ENCODE results near the gene TPSG1.
A peak's percentile ranks its signal among the peaks of the same experiment; 100 is the strongest.
"Not testable (repeated sequence)": the region's sequence is repeated elsewhere in the genome, so short reads cannot be mapped to it uniquely, and the experiment has no call there.

The TPSG1 gene

DNA sequence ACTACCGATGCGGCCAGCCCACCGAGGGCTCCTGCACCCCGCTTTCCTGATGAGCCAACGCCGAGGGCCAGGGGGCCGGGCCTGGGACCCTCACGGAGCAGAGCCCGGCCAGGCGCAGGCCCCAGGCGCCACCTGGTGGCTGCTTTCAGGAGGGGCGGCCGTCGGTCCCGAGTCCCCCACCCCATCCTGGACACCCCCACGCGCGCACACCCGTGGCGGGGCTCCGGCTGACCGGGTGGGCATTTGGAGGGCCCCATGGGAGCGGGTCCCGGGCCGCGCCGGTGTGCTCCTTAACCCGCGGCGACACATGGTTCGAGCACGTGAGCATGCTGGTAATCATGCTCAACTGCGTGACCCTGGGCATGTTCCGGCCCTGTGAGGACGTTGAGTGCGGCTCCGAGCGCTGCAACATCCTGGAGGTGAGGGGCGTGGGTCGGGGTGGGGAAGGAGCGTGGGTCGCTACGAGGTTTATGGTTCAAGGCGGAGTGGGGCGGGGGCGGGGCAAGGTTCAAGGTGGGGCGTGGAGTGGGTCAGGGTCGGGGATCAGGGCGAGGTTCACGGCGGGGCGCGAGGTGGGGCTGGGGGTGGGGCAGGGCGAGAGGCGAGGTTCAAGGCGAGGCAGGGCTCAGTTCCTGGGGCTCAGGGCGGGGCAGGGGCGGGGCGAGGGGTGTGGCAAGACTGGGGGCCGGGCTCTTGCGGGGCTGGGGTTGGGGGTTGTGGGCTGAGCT, 30.2 kb downstream of the TPSG1 start:
- peak; percentile 71 for DNase-seq (ENCODE audit: low spot score)

DNA sequence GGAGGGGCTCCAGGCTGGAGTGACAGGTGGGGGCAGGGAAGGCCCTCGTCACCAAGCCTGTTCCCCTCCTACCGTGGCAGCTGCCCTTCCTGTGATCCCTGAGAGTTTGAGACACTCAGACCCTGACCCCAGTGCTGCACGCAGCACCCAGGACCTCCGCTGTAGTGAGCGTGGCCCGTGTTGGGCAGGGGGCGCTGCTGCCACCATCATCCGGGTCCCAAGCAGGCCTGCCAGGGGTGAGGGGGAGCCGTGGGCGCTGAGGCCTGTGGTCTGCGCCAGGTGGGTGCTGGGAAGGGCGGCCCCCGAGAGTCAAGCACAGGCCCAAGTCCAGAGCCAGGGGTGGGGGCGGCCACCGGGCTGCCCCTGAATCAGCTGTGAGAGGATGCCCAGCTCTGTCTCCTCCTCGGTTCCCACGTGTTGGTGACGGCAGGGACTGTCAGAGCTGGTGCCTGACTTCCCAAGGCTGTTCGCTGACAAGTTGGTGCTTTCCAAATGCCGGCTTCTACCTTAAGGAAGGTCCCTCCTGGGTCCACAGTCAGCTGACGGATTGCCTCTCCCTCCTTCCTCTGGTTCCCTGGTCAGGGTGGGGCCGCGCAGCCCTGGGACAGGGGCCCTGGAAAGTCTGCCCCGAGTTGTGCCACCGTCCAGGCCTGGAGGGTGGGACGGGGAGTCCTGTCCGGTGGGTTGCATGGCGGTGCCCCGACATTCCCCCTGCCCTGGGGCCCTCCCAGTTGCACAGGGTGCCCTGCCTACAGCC, 31.1 kb downstream of the TPSG1 start:
- peak; percentile 48 for DNase-seq (ENCODE audit: low spot score)

DNA sequence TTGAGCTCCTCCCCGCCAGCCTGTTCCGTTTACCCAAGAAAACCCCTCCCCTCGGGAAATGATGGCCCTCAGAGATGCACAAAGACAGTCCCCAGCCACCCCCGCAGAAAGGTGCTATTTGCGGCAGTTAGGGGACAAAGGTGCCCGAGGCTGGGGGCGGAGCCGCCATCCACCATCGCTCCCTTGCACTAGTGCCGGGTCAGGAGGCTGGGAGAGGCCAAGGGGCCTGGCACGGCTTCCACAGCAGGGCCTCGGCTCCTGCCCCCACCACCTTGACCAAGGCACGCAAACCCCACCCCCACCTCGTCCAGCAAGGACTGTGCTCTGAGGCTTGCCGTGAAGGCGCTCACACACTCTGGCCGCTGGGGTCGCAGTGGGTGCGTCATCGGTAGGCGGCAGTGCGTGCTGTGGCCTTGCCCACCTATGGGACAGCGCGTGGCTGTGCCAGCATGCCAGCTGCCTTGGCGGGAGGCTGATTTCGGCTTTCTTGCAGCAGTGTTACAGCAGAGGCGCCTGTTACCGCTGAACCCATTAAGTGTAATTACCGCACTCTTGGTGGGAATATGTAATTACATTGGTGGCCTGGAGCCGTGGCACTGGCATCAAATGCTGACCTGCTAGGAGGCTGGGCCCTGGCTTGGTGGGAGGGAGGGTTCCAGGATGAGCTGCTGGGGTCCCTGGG, 31.8 kb downstream of the TPSG1 start:
- no peak for DNase-seq (ENCODE audit: low spot score)

DNA sequence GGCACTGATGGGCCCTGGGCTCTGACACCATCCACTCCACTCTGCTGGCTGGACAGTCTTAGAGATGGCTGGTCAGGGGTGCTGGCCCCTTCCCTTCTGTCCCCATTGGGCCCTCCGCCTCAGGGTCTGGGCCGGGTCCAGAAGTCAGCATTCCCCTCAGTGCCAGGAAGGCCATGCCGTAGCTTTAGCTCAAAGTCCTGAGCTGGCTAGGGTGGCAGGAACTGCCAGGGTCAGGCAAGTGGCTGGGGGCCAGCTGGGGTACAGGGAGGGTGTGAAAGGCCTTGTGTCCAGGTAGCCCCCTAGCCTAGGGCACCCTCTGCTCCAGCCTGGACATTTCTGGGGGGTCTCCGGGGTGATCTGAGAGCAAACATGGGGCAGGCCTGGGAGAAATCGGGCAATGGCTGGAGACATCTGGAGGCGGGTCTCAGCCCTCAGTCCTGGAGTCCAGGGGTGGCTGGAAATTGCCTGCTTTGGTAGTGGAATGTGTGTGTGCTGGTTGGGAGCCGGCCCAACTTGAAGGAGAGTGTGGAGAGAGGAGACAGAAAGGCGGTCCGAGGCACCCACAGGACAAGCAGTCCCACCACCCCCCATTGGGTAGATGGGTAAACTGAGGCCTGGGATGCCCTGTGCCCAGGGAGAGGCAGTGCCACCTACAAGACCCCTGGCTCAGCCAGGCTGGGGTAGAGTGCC, 32.5 kb downstream of the TPSG1 start:
- DNase-seq (ENCODE audit: low spot score), result no peak

DNA sequence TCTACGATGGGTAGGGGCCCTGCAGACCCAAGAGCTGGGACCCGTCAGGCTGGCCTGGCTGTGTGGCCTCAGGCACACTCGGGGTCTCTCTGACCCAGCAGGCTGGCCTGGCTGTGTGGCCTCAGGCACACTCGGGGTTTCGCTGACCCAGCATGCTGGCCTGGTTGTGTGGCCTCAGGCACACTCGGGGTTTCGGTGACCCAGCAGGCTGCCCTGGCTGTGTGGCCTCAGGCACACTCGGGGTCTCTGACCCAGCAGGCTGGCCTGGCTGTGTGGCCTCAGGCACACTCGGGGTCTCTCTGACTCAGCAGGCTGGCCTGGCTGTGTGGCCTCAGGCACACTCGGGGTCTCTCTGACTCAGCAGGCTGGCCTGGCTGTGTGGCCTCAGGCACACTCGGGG, 34.3 kb downstream of the TPSG1 start:
- not testable (repeated sequence) for DNase-seq (ENCODE audit: low spot score)

DNA sequence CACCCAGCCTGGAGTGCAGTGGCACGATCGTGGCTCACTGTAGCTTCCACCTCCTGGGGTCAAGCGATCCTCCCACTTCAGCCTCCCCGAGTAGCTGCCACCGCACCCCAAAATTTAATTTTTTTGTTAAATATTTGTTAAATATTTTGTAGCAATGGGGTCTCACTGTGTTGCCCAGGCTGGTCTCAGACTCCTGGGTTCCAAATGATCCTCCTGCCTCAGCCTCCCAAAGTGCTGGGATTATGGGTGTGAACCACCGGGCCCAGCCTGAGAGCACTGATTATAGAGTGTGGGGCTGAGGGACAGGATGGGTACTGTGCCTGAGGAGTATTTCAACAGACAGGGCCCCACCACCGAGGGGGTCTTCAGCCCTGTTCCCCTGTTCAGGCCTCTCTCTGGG, 35.6 kb downstream of the TPSG1 start:
- DNase-seq (ENCODE audit: low spot score), result no peak

DNA sequence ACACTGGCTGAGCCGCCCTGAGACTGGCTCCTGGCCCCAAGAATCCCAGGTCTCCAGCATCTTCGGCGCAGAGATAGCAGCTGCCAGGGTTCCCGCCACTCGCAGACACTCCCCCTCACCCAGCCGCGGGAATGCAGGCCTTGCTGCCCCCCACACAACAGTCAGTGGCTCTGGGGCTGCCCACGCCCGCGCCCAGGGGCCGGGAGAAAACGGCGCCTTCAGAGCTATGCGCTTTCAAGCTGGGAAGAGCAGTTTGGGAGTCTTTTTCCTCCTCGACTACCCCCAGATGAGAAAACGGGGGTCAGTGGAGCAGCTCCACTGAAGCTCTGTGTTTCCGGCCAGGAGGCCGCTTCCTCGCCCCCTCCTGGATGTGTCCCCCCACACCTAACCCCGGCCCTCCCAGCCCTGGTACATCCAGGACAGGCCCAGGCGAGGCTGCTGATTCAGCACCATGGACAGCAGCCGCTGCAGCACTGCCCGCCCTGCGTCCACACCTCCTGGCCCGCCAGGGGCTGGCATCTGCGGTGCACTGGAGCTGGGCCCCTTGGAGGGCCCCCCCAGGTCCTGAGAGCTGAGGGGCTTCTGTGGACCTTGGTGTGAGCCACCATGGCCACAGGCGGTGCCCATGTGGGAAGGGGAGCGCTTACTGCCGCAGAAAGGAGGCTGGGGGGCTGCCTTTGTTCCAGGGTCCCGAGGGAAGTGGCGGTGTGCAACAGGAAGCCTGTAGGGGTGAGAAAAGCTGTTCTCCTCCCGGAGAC, 36.5 kb downstream of the TPSG1 start:
- peak; percentile 84 for DNase-seq (ENCODE audit: low spot score)

DNA sequence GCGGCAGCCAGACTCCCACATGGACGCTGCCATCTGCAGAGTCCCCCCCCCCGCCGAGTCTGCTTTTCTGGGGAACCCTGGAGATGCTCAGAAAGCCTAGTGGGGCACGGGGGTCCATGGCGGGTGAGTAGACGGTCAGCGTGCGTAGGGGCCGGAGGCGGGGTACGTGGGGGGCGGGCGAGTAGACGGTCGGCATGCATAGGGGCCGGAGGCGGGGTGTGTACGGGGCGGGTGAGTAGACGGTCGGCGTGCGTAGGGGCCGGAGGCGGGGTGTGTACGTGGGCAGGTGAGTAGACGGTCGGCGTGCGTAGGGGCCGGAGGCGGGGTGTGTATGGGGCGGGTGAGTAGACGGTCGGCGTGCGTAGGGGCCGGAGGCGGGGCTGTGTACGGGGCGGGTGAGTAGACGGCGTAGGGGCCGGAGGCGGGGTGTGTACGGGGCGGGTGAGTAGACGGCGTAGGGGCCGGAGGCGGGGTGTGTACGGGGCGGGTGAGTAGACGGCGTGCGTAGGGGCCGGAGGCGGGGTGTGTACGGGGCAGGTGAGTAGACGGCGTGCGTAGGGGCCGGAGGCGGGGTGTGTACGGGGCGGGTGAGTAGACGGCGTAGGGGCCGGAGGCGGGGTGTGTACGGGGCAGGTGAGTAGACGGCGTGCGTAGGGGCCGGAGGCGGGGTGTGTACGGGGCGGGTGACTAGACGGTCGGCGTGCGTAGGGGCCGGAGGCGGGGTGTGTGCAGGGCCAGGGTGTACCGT, 39.4 kb downstream of the TPSG1 start:
- not testable (repeated sequence) for DNase-seq (ENCODE audit: low spot score)

DNA sequence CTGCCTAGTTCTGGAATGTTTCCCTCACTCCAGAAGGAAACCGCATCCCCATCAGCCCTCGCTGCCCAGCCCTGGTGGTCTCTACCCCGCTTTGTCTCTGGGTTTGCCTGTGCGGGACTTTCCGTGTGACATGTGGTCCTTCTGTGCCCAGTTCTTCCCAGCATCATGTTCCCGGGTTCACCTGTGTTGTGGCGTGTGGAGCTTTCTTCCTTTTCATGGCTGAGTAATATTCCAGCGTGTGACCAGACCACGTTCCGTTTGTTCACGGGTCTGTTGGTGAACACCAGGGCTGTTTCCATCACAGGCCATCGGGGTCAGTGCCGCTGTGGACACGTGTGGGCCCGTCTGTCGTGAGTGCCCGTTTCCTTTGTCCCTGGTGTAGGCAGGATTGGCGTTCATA, 40.1 kb downstream of the TPSG1 start:
- no peak for DNase-seq (ENCODE audit: low spot score)

DNA sequence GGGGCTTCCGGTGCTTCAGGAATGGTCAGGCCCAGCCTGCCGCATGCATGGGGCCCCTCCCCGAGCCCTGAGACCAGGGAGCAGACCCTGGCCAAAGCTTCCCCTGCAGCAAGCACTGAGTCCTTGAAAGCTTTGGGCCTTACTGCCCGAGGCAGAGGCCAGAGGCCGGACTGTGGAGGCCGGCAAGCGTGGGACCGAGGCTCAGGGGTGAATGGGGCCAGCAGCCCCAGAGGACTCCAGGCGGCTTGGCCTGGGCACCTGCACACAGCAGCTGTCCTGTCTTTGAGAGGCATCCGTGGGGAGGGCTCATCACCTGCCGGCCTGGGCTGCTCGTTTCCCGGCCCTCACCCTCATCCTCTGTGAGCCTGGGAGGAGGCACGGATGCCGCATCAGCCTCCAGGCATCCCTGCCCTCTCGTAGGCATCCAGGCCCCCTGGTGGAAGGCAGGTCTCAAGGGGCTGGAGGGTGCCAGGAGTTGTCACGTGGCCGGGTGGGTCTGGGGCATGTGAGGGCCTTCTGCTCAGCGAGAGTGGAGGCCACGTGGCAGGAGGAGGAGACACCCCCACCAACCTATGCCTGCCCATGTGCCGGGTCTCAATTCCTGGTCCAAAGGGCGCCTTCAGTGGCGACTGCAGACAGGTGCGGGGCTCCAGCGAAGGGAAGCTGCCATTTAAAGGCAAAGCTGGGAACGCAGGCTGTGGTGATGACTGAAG, 40.8 kb downstream of the TPSG1 start:
- DNase-seq (ENCODE audit: low spot score), result no peak

DNA sequence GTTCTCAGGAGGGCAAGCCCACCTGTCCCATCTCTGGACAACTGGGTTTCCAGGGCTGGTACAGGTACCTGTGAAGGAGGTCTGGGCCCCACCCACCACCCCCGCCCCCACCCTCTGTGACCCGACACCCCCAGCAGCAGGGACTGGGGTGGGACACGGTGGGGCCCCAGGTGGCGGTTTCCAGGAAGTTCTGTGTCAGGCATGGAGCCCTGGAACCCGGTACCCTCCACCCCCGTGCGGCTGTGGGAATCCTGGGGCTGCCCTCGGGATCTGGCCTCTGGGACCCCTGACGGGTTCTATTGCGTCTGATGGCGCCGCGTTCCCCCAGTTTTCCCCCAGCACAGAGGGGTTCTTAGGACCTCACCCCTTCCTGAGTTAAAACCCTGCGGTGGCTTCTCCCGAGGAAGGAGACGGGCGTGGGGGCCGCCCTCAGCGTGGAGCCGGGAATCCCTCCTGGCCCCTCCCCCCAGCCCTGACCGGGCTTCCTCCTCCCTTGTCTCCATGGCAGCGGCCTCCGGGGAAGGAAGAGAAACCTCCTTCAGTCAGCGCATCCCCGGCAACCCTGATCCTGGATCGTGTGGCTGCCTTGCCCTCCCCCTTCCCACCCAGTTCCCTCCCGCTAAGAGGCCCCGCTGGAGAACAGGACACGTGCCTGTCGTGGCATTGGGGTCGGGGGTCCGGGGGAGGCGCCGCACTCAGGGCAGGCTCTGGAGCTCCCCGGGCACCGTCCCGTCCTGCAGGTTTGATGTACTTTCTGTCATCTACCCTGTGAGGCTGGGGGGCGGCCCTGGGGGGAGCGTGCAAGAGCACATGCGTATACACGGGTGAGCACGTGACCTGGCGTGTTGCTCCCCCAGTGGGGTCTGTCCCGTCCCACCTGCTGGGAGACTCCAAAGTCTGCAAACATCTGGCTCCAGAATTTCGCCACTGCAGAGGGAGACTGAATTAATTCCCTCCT, 41.8 kb downstream of the TPSG1 start:
- peak; percentile 65 for DNase-seq (ENCODE audit: low spot score)

DNA sequence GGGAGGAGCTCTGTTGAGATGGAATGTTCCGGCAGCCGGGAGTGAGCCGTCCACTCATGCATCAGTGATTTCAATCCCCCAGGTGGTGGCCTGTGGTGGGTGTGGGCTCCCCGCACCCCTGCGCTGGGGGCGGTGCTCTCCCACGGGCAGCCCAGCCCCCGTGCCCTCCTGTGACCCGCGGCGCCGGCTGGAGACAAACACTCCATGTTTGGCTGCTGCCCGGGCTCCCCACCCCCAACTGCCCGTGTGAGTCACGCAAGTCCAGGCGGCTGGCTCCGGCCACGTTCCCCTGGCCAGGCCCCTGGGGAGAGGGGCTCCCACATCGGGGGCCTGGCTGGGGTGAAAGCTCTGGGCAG, 42.8 kb downstream of the TPSG1 start:
- DNase-seq (ENCODE audit: low spot score), result peak; percentile 60

DNA sequence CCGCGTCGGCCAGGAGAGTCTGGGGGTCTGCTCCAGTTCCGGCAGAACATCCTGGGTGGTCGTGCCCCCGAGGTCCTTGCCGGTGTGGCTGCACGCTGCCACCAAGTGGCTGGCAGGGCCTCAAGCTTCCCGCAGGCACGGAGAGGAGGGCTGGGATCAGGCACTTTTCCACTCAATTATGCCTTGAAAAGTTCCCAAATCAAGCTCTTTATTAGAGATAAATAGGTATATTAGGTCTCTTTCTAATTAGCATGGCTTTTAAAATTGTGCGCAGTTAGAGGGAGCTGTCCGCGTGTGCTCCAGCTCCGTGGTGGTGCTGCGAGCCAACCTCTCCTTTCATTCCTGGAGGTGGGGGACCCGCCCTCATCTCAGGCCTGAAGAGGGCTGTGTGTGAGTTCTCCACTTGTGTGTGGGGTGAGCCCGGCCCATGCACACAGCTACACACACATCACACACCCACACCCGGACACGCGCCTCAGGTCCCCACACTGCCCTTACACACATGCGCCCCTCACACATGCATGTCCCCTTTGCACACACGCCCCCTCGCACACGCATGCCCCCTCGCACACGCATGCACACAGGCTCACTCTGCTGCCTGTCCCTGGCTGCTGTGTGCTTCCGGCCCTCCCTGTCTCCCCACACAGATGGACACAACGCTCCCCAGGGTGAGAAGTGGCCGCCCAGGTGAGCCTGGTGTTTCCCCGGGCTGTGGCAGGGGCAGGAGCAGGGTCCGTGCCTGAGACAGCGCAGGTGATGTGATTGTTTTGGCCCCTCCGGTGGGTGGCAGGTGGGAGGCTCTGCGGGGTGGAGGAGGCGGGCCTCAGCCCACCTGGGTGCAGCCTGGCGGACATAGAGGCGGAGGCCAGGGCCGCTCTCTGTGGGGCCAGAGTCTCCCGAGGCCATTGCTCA, 43.4 kb downstream of the TPSG1 start:
- DNase-seq (ENCODE audit: low spot score), result peak; percentile 75

DNA sequence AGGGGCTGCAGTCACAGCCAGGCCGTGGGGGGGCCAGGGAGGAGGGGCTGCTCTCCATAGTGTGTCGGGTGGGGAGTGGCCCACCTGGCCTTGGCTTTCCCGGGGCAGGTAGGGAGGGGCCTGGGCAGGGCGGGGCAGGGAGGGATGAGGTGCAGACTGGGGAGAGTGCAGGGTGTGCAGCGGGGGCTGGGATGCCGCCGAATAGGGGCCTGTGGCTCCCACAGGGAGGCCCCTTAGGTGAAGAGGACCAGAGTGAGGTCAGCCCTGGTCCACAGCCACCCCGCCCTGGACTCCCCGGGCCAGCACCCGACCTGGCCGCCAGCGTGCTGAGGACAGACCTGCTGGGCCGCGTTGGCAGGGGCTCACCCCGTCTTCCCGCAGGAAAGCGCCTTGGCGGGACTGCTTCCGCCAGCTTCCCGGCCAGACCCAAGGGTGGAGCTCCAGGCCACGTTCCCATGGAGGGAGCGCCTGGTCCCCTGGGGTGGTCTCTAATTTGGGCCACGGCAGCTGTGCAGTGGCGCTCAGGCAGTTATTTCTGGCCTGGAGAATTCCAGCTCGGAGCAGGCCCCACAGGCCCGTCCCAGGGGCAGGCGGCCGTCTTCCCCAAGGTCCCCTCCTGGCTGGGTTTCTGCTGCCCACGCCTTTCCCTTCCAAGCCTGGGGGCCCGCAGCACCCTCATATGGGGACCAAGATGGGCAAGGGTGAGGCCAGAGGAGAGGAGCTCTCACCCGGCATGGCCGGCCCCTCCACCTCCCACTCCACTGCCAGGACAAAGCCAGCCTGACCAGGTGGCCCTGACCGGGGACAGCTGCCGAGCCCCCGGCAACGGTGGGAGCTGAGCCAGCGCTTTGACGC, 44.3 kb downstream of the TPSG1 start:
- DNase-seq (ENCODE audit: low spot score), result no peak

DNA sequence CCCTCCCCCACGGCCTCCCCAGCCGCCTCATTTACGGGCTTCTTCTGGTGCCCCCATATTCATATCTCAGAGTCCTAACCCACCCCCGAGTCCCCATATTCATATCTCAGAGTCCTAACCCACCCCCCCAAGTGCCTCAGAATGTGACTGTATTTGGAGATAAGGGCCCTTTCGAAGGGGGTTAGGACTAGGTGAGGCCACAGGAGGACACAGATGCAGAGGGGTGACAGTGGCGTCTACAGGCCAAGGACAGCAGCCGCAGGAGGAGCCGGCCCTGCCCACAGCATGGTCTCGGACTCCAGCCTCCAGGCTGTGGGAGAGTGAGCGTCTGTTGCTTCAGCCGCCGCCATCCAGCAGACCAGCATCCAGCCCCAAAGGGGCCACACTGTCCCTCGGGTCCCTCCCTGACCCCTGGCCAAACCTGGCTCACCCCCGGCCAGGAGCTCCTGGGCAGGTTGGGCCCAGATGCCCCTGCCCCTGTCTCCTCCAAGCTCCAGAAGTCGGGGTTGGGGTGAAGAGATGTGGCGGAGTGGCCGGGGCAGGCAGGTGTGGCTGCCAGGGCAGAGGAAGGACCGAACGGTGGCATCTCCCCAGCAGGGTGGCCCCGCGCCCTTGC, 46.7 kb downstream of the TPSG1 start:
- DNase-seq (ENCODE audit: low spot score), result no peak

DNA sequence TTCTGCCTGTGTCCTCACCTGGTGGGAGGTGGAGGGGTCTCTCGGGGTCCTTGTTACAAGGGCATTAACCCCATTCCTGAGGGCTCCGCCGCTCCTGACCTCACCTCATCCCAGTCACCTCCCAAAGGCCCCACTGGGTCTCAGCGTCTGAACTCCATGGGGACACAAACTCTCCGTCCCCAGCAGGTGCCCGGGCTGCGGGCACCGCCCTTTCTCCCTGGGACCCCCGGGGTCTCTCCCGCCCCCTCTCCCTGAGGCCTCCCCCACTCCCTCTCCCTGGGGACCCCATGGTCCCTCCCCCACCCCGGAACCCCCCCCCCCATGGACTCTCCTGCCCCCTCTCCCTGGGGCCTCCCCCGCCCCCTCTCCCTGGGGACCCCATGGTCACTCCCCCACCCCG, 47.3 kb downstream of the TPSG1 start:
- no peak for DNase-seq (ENCODE audit: low spot score)

DNA sequence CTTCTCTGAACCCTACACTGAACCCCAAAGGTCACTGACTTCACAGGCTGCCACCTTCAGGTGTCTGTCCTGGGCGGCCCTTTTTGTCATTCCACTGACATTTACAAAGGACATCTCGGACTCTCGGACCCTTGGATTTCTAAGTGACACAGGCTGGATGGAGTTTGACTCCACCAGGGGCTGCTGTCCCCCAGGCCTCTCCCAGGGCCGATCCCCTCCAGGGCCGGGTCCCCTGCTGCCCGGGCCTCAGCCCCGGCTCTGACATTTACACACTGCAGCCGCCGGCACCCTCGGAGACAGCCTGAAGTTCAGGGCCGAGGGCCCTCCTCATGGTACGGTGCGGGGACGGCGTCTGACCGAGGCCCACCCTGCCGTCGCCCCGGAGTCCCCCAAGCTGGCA, 48.0 kb downstream of the TPSG1 start:
- DNase-seq (ENCODE audit: low spot score), result no peak
